ENCODE measurements around the gene PTH2R.
"Not testable (repeated sequence)": the region's sequence is repeated elsewhere in the genome, so short reads cannot be mapped to it uniquely, and the experiment has no call there.

PTH2R gene

GRCh38 chr2:208392300-208392699 lies 14.3 kb upstream of the PTH2R start:
- DNase-seq (ENCODE audit: low read depth in 2 of 2): no peak

- DNase-seq (ENCODE audit: low read depth in 2 of 2): not testable (repeated sequence)
Observed at GRCh38 chr2:208396796-208397195, 9.8 kb upstream of the PTH2R start.

- DNase-seq (ENCODE audit: low read depth in 2 of 2): no peak
Observed at GRCh38 chr2:208399201-208399600, 7.4 kb upstream of the PTH2R start.

GRCh38 chr2:208407667-208408066 lies 1.1 kb downstream of the PTH2R start:
- no peak for DNase-seq (ENCODE audit: low read depth in 2 of 2)

GRCh38 chr2:208413931-208414330 lies 7.3 kb downstream of the PTH2R start:
- no peak for DNase-seq (ENCODE audit: low read depth in 2 of 2)

GRCh38 chr2:208415255-208415654 lies 8.7 kb downstream of the PTH2R start:
- no peak for DNase-seq (ENCODE audit: low read depth in 2 of 2)

GRCh38 chr2:208415897-208416296 lies 9.3 kb downstream of the PTH2R start:
- DNase-seq (ENCODE audit: low read depth in 2 of 2): no peak

GRCh38 chr2:208426412-208427045 lies 19.9 kb downstream of the PTH2R start:
- DNase-seq (ENCODE audit: low read depth in 2 of 2): no peak

- DNase-seq (ENCODE audit: low read depth in 2 of 2): no peak
Observed at GRCh38 chr2:208437755-208438154, 31.2 kb downstream of the PTH2R start.

- no peak for DNase-seq (ENCODE audit: low read depth in 2 of 2)
Observed at GRCh38 chr2:208440716-208441115, 34.1 kb downstream of the PTH2R start.

- no peak for DNase-seq (ENCODE audit: low read depth in 2 of 2)
Observed at GRCh38 chr2:208441951-208442350, 35.4 kb downstream of the PTH2R start.

GRCh38 chr2:208447447-208447846 lies 40.9 kb downstream of the PTH2R start:
- not testable (repeated sequence) for DNase-seq (ENCODE audit: low read depth in 2 of 2)

GRCh38 chr2:208451061-208451460 lies 44.5 kb downstream of the PTH2R start:
- no peak for DNase-seq (ENCODE audit: low read depth in 2 of 2)

- DNase-seq (ENCODE audit: low read depth in 2 of 2): no peak
Observed at GRCh38 chr2:208454861-208455260, 48.3 kb downstream of the PTH2R start.

GRCh38 chr2:208463721-208464120 lies 57.1 kb downstream of the PTH2R start:
- no peak for DNase-seq (ENCODE audit: low read depth in 2 of 2)

- no peak for DNase-seq (ENCODE audit: low read depth in 2 of 2)
Observed at GRCh38 chr2:208464205-208464604, 57.6 kb downstream of the PTH2R start.

GRCh38 chr2:208466151-208466919 lies 59.7 kb downstream of the PTH2R start:
- peak in 1 of 2 donors; percentile 1 for DNase-seq (ENCODE audit: low read depth in 2 of 2)

- no peak for DNase-seq (ENCODE audit: low read depth in 2 of 2)
Observed at GRCh38 chr2:208466920-208467298, 60.3 kb downstream of the PTH2R start.

- no peak for DNase-seq (ENCODE audit: low read depth in 2 of 2)
Observed at GRCh38 chr2:208467564-208467963, 61.0 kb downstream of the PTH2R start.

- DNase-seq (ENCODE audit: low read depth in 2 of 2): no peak
Observed at GRCh38 chr2:208477741-208478140, 71.1 kb downstream of the PTH2R start.

- DNase-seq (ENCODE audit: low read depth in 2 of 2): no peak
Observed at GRCh38 chr2:208479342-208479741, 72.8 kb downstream of the PTH2R start.

- DNase-seq (ENCODE audit: low read depth in 2 of 2): not testable (repeated sequence)
Observed at GRCh38 chr2:208481945-208482344, 75.4 kb downstream of the PTH2R start.

- not testable (repeated sequence) for DNase-seq (ENCODE audit: low read depth in 2 of 2)
Observed at GRCh38 chr2:208482453-208483015, 75.9 kb downstream of the PTH2R start.
